ENCODE results near the gene ZNF746. TPM values are rescaled to one million over a fixed set of nuclear protein-coding genes. Genes with fewer than 3 reads are reported as not detected.

Gene ZNF746
- total RNA-seq, 2 donors from 2014 or later, result 14.8 to 36.9 TPM

DNA sequence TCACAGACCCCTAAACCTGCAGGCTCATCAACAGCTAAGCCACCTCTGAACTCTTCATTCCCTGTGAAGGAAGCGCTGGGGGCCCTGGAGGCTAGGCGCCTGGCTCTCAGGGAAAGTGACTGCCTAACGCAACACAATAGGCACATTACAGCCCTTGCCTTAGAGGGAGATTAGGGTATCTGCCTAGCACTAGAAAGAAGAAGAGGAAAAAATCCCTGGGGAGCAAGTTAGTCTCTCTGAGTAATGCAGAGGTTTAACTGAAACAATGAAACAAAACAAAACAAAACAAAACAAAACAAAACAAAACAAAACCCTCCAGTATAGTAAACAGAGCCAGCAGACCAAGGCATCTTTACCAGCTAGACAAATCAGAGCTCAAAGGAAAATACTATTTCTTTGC is 39.4 kb downstream of the ZNF746 start:
- no peak for TF ChIP-seq POLR2A (IDR thresholded peaks at IDR 0.05)
- TF ChIP-seq, protein P1, sequence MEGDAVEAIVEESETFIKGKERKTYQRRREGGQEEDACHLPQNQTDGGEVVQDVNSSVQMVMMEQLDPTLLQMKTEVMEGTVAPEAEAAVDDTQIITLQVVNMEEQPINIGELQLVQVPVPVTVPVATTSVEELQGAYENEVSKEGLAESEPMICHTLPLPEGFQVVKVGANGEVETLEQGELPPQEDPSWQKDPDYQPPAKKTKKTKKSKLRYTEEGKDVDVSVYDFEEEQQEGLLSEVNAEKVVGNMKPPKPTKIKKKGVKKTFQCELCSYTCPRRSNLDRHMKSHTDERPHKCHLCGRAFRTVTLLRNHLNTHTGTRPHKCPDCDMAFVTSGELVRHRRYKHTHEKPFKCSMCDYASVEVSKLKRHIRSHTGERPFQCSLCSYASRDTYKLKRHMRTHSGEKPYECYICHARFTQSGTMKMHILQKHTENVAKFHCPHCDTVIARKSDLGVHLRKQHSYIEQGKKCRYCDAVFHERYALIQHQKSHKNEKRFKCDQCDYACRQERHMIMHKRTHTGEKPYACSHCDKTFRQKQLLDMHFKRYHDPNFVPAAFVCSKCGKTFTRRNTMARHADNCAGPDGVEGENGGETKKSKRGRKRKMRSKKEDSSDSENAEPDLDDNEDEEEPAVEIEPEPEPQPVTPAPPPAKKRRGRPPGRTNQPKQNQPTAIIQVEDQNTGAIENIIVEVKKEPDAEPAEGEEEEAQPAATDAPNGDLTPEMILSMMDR (IDR thresholded peaks at IDR 0.05), result no peak
- ATAC-seq (no peak), DNase-seq (no peak)
- Histone ChIP-seq H3K4me3 (no peak overlapping the region), H3K27me3 (no peaks in the 10 kb centered on the region), H3K4me1 (peaks cover 21% of the 10 kb centered on the region), H3K36me3 (replicated peaks in 1 of 2; ENCODE audit: insufficient read depth in 1 of 2, low read depth in 2 of 2) (peaks cover 0 to 15% of the 10 kb centered on the region in 2 donors), H3K27ac (no peak overlapping the region), H3K9me3 (no peaks in the 10 kb centered on the region)
- WGBS, 2 donors, result 93 to 100% methylated on average over 3 of the region's 3 CpGs
- intact Hi-C loops (cut with DNase I), result no loop called here

DNA sequence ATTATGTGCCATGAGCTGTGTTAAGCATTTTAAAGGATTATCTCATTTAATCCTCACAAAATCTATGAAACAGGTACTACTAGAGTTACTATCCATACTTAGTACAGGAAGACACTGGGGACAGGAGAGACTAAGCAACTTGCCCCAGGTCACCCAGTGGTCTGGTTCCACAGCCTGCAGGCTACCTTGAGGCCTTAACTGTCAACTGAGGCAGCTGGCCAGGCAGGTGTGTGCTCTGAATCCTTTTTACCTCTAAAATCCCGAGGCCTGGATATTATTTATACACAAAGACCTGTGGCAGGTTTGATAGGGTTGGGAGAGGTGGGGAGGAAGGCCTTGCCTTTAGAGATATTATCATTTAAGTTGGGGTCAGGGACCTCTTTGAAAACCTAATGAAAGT is 39.8 kb downstream of the ZNF746 start:
- ATAC-seq, result no peak
- H3K27ac ChIP-seq, result no peak overlapping the region
- TF ChIP-seq POLR2A (IDR thresholded peaks at IDR 0.05), result no peak
- TF ChIP-seq, protein P1 (IDR thresholded peaks at IDR 0.05), result no peak
- H3K27me3 ChIP-seq, result no peaks in the 10 kb centered on the region
- H3K9me3 ChIP-seq, result no peaks in the 10 kb centered on the region
- H3K36me3 ChIP-seq (replicated peaks in 1 of 2; ENCODE audit: insufficient read depth in 1 of 2, low read depth in 2 of 2), result peaks cover 0 to 15% of the 10 kb centered on the region in 2 donors
- DNase-seq, result no peak
- peaks cover 21% of the 10 kb centered on the region for H3K4me1 ChIP-seq
- intact Hi-C loops (cut with DNase I), result no loop called here
- 55% methylated on average over 1 of the region's 1 CpG for WGBS, 2 donors
- no peak overlapping the region for H3K4me3 ChIP-seq

DNA sequence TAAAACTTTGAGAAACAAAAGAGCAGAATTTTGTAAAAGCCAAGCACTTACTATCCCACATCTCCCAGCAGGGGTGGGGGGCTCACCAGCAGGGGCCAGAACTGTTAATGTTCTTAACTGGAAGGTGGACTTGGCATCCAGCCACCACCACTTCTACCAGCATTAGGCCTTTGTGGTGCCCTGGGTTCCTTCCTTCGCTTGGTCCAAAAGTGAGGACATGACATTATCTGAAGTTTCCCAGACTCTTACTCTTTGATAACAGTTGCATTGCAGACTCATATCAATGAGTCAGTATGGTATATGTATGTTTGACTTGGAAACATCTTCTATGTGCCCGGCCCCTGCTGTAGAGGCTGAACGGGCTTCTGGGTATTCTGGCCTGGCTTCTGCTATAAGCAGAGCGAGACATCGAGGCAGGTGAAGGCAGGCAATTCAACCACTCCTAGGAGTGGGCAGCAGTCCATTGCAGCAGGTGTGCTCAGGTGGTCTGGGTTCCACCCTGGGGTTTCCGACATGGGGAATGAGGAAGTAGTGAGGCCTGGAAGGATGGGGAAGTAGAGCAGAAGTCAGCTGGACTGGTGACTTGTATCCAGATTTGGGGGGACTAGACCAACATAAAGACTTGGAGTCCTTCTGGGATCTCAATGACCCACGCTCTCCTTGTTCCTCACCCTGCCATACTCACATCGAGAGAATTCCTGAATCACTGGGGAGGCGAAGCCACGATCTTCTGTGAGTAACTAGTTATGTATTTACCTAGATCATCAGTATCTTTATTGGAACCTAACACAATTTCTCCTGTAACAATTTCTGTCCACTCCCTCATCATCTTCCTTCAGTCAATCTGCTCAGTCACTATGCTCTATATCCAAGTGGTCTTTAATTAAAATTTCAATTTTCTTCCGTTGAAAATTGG is 40.8 kb downstream of the ZNF746 start:
- intact Hi-C loops (cut with DNase I), result no loop called here

DNA sequence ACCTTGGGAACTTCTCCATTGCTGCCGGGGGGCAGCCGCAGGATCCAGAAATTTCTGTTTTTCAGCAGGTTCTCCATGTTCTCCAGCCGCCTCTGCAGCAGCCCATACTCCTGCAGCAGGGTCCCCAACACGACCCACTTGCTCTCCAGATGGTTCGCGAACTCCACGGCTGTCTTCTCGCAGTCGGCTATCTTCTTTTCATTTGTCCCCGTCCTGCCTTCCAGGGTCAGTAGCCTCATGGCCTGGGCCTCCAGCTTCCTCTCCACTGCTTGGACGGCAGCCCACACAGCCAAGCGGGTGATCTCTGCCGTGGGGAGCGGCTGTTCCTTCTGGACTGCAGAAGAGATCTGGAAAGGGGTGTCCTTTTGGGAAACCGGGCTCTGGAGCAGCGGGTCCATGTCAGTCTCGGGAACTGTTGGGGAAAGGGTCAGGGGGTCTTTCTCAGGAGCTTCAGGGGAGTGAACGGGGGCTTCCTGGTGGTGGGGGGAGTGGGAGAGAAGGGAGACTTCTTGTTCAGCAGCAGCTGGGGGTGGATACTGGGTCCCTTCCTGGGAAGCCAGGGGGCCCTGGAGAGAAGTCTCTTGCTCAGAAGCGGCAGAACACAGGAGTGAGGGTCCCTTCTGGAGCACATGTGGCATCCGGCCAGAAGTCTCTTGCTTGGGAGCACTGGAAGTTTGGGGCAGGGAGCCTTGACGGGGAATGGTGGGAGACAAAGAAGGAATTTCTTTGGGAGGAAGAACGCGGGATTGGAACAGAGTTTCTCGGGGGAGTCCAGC is 42.2 kb downstream of the ZNF746 start:
- Histone ChIP-seq H3K4me3 (no peak overlapping the region), H3K36me3 (replicated peaks in 1 of 2; ENCODE audit: insufficient read depth in 1 of 2, low read depth in 2 of 2) (peaks cover 0 to 24% of the 10 kb centered on the region in 2 donors), H3K27me3 (no peaks in the 10 kb centered on the region), H3K27ac (no peak overlapping the region), H3K4me1 (peaks cover 16% of the 10 kb centered on the region), H3K9me3 (no peaks in the 10 kb centered on the region)
- ATAC-seq, result no peak
- WGBS, 2 donors, result 88 to 89% methylated on average over 24 of the region's 24 CpGs
- TF ChIP-seq POLR2A (IDR thresholded peaks at IDR 0.05), result no peak
- TF ChIP-seq, protein P1 (IDR thresholded peaks at IDR 0.05), result no peak
- DNase-seq, result no peak
- intact Hi-C loops (cut with DNase I), result no loop called here

More for the DNA sequence above, 40.8 kb downstream of the ZNF746 start:
- Histone ChIP-seq H3K4me3 (no peak overlapping the region), H3K9me3 (no peaks in the 10 kb centered on the region), H3K4me1 (peaks cover 21% of the 10 kb centered on the region), H3K36me3 (replicated peaks in 1 of 2; ENCODE audit: insufficient read depth in 1 of 2, low read depth in 2 of 2) (peaks cover 0 to 15% of the 10 kb centered on the region in 2 donors), H3K27ac (no peak overlapping the region), H3K27me3 (no peaks in the 10 kb centered on the region)
- no peak for TF ChIP-seq POLR2A (IDR thresholded peaks at IDR 0.05)
- TF ChIP-seq, protein P1 (IDR thresholded peaks at IDR 0.05), result no peak
- DNase-seq (no peak), ATAC-seq (no peak)
- WGBS, 2 donors, result 80 to 91% methylated on average over 11 of the region's 11 CpGs
